ENCODE data around the gene ZNF385B.

DNA sequence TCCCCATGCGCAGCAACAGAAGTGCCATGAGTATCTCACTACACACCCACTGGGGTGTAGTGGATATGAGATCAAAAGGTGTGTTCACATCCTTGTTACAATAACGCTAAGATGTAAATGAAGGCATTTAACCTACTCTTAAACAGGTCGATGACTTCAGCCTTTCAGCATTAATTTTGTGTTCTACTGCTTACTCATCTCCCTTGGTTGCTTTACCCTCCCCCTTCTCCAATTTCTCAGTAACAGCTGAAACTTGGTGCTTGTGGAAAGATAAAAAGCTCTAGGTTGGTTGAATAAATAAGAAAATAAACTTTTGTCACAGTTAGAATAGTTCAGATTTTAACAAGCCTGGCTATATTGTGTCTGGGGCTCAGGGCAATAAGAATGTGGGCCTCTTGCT is 449.3 kb downstream of the ZNF385B start:
- TF ChIP-seq, protein P1, sequence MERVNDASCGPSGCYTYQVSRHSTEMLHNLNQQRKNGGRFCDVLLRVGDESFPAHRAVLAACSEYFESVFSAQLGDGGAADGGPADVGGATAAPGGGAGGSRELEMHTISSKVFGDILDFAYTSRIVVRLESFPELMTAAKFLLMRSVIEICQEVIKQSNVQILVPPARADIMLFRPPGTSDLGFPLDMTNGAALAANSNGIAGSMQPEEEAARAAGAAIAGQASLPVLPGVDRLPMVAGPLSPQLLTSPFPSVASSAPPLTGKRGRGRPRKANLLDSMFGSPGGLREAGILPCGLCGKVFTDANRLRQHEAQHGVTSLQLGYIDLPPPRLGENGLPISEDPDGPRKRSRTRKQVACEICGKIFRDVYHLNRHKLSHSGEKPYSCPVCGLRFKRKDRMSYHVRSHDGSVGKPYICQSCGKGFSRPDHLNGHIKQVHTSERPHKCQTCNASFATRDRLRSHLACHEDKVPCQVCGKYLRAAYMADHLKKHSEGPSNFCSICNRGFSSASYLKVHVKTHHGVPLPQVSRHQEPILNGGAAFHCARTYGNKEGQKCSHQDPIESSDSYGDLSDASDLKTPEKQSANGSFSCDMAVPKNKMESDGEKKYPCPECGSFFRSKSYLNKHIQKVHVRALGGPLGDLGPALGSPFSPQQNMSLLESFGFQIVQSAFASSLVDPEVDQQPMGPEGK (CRISPR knock-in tag; IDR thresholded peaks at IDR 0.05; ENCODE audit: borderline replicate concordance) = no peak
- TF ChIP-seq KLF16 (IDR thresholded peaks at IDR 0.05) = no peak
- TF ChIP-seq TEAD1 (CRISPR knock-in tag; IDR thresholded peaks at IDR 0.05) = no peak
- no peak for TF ChIP-seq POLR2AphosphoS5 (IDR thresholded peaks at IDR 0.05; ENCODE audit: control insufficient read depth, insufficient read depth, low read depth, low read length)
